H1 (cell line): ENCODE results near the gene FAM149A. TPM values are rescaled to one million over a fixed set of nuclear protein-coding genes. Genes with fewer than 3 reads are reported as not detected.
A peak's percentile ranks its signal among the peaks of the same experiment; 100 is the strongest.

Experiments used
- CTCF ChIA-PET: fragments of 300-600 bp; sonication (Branson Sonifier 250); formaldehyde crosslinking; loops from one replicate; lab custom pipeline; 2021; ENCODE audit not compliant: partially characterized antibody; lab: Charles Lee
- POLR2A ChIA-PET: fragments of 300-600 bp; sonication (Branson Sonifier 250); formaldehyde crosslinking; loops from one replicate; lab custom pipeline; 2021; ENCODE audit warnings: inconsistent platforms; ENCODE audit not compliant: partially characterized antibody; lab: Charles Lee
- DNase-seq, 2 experiments: peaks; one replicate each; pipeline versions ENCODE4 v3.0.0 to v3.0.0-alpha.2; 2010 to 2022; ENCODE audit warnings: low spot score in 2 of 2, low read depth in 1 of 2, mixed read lengths in 1 of 2
- FAIRE-seq: peaks from 2 replicates; lab custom pipeline; 2011; peaks lifted over from hg19 to GRCh38; lab: Jason Lieb, UNC
- H2AFZ ChIP-seq: 2 replicates; pipeline ENCODE4 v1.8.1; 2012; ENCODE audit warnings: low read length, inconsistent platforms
- H2AK5ac ChIP-seq: 2 replicates; pipeline ENCODE4 v1.6.1; 2013; ENCODE audit warnings: low read depth, low read length
- H2BK120ac ChIP-seq: replicated peaks from 2 replicates; pipeline ENCODE3; 2013; ENCODE audit warnings: low read depth, low read length, inconsistent platforms
- H2BK12ac ChIP-seq: 2 replicates; pipeline ENCODE4 v1.6.1; 2013; ENCODE audit warnings: low read depth, low read length
- H2BK15ac ChIP-seq: 2 replicates; pipeline ENCODE4 v1.6.1; 2013; ENCODE audit warnings: low read length
- H2BK20ac ChIP-seq: 2 replicates; pipeline ENCODE4 v1.6.1; 2013; ENCODE audit warnings: low read length
- H2BK5ac ChIP-seq: 2 replicates; pipeline ENCODE4 v1.6.1; 2013; ENCODE audit warnings: low read depth, low read length
- H3K14ac ChIP-seq: 2 replicates; pipeline ENCODE4 v1.6.1; 2013; ENCODE audit warnings: inconsistent platforms; ENCODE audit not compliant: insufficient read length
- H3K18ac ChIP-seq: 2 replicates; pipeline ENCODE4 v1.6.1; 2013; ENCODE audit warnings: low read length; ENCODE audit errors: extremely low read depth
- H3K23ac ChIP-seq: 2 replicates; pipeline ENCODE4 v1.6.1; 2013; ENCODE audit warnings: inconsistent platforms; ENCODE audit not compliant: insufficient read length
- H3K23me2 ChIP-seq: 2 replicates; pipeline ENCODE4 v1.6.1; 2013; ENCODE audit warnings: low read depth, low read length
- H3K27ac ChIP-seq: 2 replicates; pipeline ENCODE4 v1.6.1; 2011; ENCODE audit warnings: low read depth, low read length, inconsistent platforms
- H3K27me3 ChIP-seq, 4 experiments: replicated peaks in 1 of 4; 1 replicate in 1 of 4; 2 replicates in 3 of 4; pipeline versions ENCODE4 v1.6.1 to v1.8.1; 2011 to 2013; ENCODE audit warnings: low read length in 3 of 4, mild to moderate bottlenecking in 3 of 4, inconsistent platforms in 2 of 4, mixed read lengths in 2 of 4, moderate library complexity in 1 of 4; ENCODE audit not compliant: control insufficient read depth in 3 of 4, insufficient read depth in 3 of 4; ENCODE audit errors: extremely low read depth in 1 of 4
- H3K36me3 ChIP-seq, 4 experiments: 2 replicates each; pipeline versions ENCODE4 v1.6.1 to v1.8.1; 2011 to 2013; ENCODE audit warnings: mild to moderate bottlenecking in 4 of 4, low read length in 3 of 4, moderate library complexity in 2 of 4, control low read depth in 1 of 4, inconsistent platforms in 1 of 4; ENCODE audit not compliant: insufficient read depth in 4 of 4, control insufficient read depth in 2 of 4
- H3K4ac ChIP-seq: replicated peaks from 2 replicates; pipeline ENCODE3; 2013; ENCODE audit warnings: low read length, low read depth, mixed read lengths, inconsistent platforms; ENCODE audit not compliant: insufficient read length
- H3K4me1 ChIP-seq, 4 experiments: replicated peaks in 1 of 4; 1 replicate in 1 of 4; 2 replicates in 3 of 4; pipeline versions ENCODE4 v1.6.1 to v1.8.1; 2011 to 2013; ENCODE audit warnings: low read length in 3 of 4, inconsistent platforms in 2 of 4, mixed read lengths in 1 of 4; ENCODE audit not compliant: insufficient read depth in 4 of 4, control insufficient read depth in 3 of 4
- H3K4me2 ChIP-seq, 2 experiments: 2 replicates each; pipeline versions ENCODE4 v1.6.1 to v1.8.1; 2011 to 2013; ENCODE audit warnings: low read depth in 2 of 2, low read length in 2 of 2, control low read depth in 1 of 2, inconsistent platforms in 1 of 2, mild to moderate bottlenecking in 1 of 2; ENCODE audit not compliant: insufficient read depth in 1 of 2
- H3K4me3 ChIP-seq, 4 experiments: fragments of 200-600, 300-600 bp in 1 of 4; sonication (generic), shearing (Covaris generic), sonication (Bioruptor Twin) in 1 of 4; 2 replicates each; pipeline versions ENCODE4 v1.5.1 to v1.8.1; 2011 to 2016; ENCODE audit warnings: low read length in 4 of 4, low read depth in 3 of 4, control low read depth in 2 of 4, inconsistent platforms in 2 of 4, mild to moderate bottlenecking in 2 of 4, mixed read lengths in 1 of 4, moderate library complexity in 1 of 4; ENCODE audit not compliant: insufficient read depth in 2 of 4; ENCODE audit errors: extremely low read depth in 1 of 4
- H3K56ac ChIP-seq: replicated peaks from 2 replicates; pipeline ENCODE3; 2013; ENCODE audit warnings: low read depth, mild to moderate bottlenecking, mixed read lengths, low read length, inconsistent platforms; ENCODE audit not compliant: insufficient read length
- H3K79me1 ChIP-seq: 2 replicates; pipeline ENCODE4 v1.6.1; 2013; ENCODE audit warnings: low read depth, low read length, control low read depth
- H3K79me2 ChIP-seq, 2 experiments: 2 replicates each; pipeline versions ENCODE4 v1.6.1 to v1.8.1; 2012 to 2013; ENCODE audit warnings: low read length in 2 of 2, mild to moderate bottlenecking in 2 of 2, inconsistent platforms in 1 of 2; ENCODE audit not compliant: insufficient read depth in 2 of 2, control insufficient read depth in 1 of 2
- H3K9ac ChIP-seq, 4 experiments: replicated peaks in 1 of 4; 1 replicate in 1 of 4; 2 replicates in 3 of 4; pipeline versions ENCODE4 v1.6.1 to v1.8.1; 2011 to 2013; ENCODE audit warnings: low read depth in 3 of 4, low read length in 3 of 4, control low read depth in 2 of 4, mild to moderate bottlenecking in 2 of 4, moderate library complexity in 2 of 4, inconsistent platforms in 1 of 4; ENCODE audit errors: extremely low read depth in 1 of 4
- H3K9me3 ChIP-seq, 2 experiments: 2 replicates each; pipeline versions ENCODE4 v1.6.1 to v1.8.1; 2012 to 2013; ENCODE audit warnings: mild to moderate bottlenecking in 2 of 2, moderate library complexity in 2 of 2, control low read depth in 1 of 2, inconsistent platforms in 1 of 2, low read depth in 1 of 2, low read length in 1 of 2, mixed read lengths in 1 of 2; ENCODE audit not compliant: insufficient read depth in 2 of 2
- H4K20me1 ChIP-seq, 2 experiments: replicated peaks in 1 of 2; 2 replicates each; pipeline versions ENCODE3 to v1.8.1; 2011 to 2013; ENCODE audit warnings: inconsistent platforms in 2 of 2, low read length in 2 of 2, mild to moderate bottlenecking in 1 of 2; ENCODE audit not compliant: insufficient read depth in 2 of 2, control insufficient read depth in 1 of 2
- H4K5ac ChIP-seq: 2 replicates; pipeline ENCODE4 v1.6.1; 2013; ENCODE audit warnings: low read length, low read depth, mixed read lengths, inconsistent platforms; ENCODE audit not compliant: insufficient read length
- H4K8ac ChIP-seq: 2 replicates; pipeline ENCODE4 v1.8.0; 2013; ENCODE audit warnings: mild to moderate bottlenecking, moderate library complexity, low read length, inconsistent platforms; ENCODE audit not compliant: insufficient read depth; ENCODE audit errors: extremely low read depth
- H4K91ac ChIP-seq: replicated peaks from 2 replicates; pipeline ENCODE3; 2013; ENCODE audit warnings: low read length, mixed read lengths, inconsistent platforms; ENCODE audit not compliant: insufficient read length
- BACH1 ChIP-seq: IDR thresholded peaks from 2 replicates; pipeline ENCODE4 v1.6.1; 2012; ENCODE audit warnings: low read length, improper control_type of control experiment
- CBX5 ChIP-seq: fragments of 300-800, 300-1000 bp; sonication (generic); IDR thresholded peaks from 2 replicates; pipeline ENCODE4 v1.7.1; 2016; ENCODE audit warnings: antibody characterized with exemption, low read length, low read depth
- CEBPB ChIP-seq: IDR thresholded peaks from 2 replicates; pipeline ENCODE4 v1.6.1; 2012; ENCODE audit warnings: low read depth, low read length
- CHD2 ChIP-seq: IDR thresholded peaks from 2 replicates; pipeline ENCODE4 v1.6.1; 2012; ENCODE audit warnings: low read length, improper control_type of control experiment
- CREB1 ChIP-seq: IDR thresholded peaks from 2 replicates; pipeline ENCODE4 v1.6.1; 2012; ENCODE audit warnings: inconsistent platforms
- MAFK ChIP-seq: IDR thresholded peaks from 2 replicates; pipeline ENCODE4 v1.6.1; 2012; ENCODE audit warnings: low read depth, mild to moderate bottlenecking, improper control_type of control experiment, low read length
- NANOG ChIP-seq: IDR thresholded peaks from 2 replicates; pipeline ENCODE4 v1.6.1; 2011; ENCODE audit warnings: low read length, low read depth, mild to moderate bottlenecking, inconsistent platforms; ENCODE audit not compliant: insufficient read depth, poor library complexity, severe bottlenecking
- SRF ChIP-seq: IDR thresholded peaks from 2 replicates; pipeline ENCODE4 v1.6.1; 2011; ENCODE audit warnings: mild to moderate bottlenecking, low read depth, low read length, moderate library complexity
- TBP ChIP-seq: IDR thresholded peaks from 2 replicates; pipeline ENCODE4 v1.6.1; 2011; ENCODE audit warnings: low read depth, low read length, improper control_type of control experiment
- WGBS, 2 experiments: shearing (Covaris generic) in 1 of 2; methylation state at CpG; one replicate each; pipeline versions ENCODE4 v1.1.6 to v1.1.7; 2013 to 2015; ENCODE audit warnings: low lambda C conversion rate in 2 of 2, mixed read lengths in 2 of 2, inconsistent platforms in 1 of 2, low coverage in 1 of 2, missing lambda C conversion rate in 1 of 2; ENCODE audit not compliant: insufficient replicate concordance in 2 of 2, insufficient coverage in 1 of 2, insufficient read length in 1 of 2; ENCODE audit errors: extremely low coverage in 1 of 2, missing lambda C conversion rate in 1 of 2; 5-methylcytosine and 5-hydroxymethylcytosine counted together
- polyA plus RNA-seq, 7 experiments: library from polyadenylated mRNA; depleted of rRNA in 3 of 7; stranded (reverse) in 5 of 7; unstranded in 2 of 7; fragments of >200 nt in 5 of 7; fragments of 200-250 nt in 2 of 7; gene quantifications; 1 replicate in 5 of 7; 2 replicates in 1 of 7; 4 replicates in 1 of 7; pipeline versions ENCODE4 v1.2.1 to v1.2.3, GENCODE V29; 2011 to 2013; ENCODE audit warnings: missing spikeins in 2 of 7, mixed read lengths in 2 of 7
- total RNA-seq: library from RNA; stranded (reverse); fragmentation: NEBNext Ultra II Directional; extraction: Animal tissue kit (Norgen Biotek cat#: 25700); gene quantifications from 2 replicates; pipeline ENCODE4 v1.2.1, GENCODE V29; 2021

The FAM149A gene
- total and polyA plus RNA-seq, 2 of the 8 experiments (the other 6 are each of a cell fraction or from before 2014, with no cell fraction given): 6.1 to 8.5 TPM

DNA sequence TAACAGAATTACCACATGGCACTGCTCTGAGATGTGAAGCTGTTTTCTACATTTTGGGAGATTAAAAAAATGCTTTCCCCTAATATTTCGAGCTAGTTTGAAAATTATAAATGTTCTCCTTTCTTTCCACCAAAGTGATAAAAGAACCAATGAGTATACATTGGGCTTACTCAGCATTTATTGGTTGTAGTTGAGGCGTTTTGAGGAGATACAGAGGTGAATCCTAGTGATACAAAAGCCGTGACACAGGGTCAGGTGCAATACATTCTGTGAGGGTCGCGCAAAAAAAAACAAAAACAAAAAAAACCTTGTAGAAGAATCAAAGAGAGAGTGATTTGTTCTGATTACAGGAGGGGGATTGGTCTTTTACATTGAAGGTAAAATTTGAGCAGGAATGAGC is 54.5 kb downstream of the FAM149A start:
- peaks cover 0 to 13% (median 2%) of the 10 kb centered on the region in 4 experiments; a peak in 2 of 8 replicates for H3K36me3 ChIP-seq
- H3K4me1 ChIP-seq: peaks cover 0 to 2% (median 0%) of the 10 kb centered on the region in 4 experiments; a peak in 1 of 7 replicates
- WGBS, 2 experiments: 92% methylated on average over 5 of the region's 5 CpGs; no CpG with 5 or more reads in 1 of the 2 experiments
- H3K14ac ChIP-seq: no peak overlapping the region
- H2BK120ac ChIP-seq: no peak overlapping the region
- H4K8ac ChIP-seq: no peak overlapping the region
- no peak overlapping the region for H3K4me2 ChIP-seq
- no peaks in the 10 kb centered on the region; a peak in 1 of 4 replicates for H3K9me3 ChIP-seq
- H4K20me1 ChIP-seq: peaks cover 0 to 9% of the 10 kb centered on the region in 2 experiments
- H3K9ac ChIP-seq: no peak overlapping the region
- no peaks in the 10 kb centered on the region; the same call in 1 of the 2 replicates for H3K79me1 ChIP-seq
- H3K23ac ChIP-seq: no peak overlapping the region
- H3K56ac ChIP-seq: no peak overlapping the region
- no peak overlapping the region for H4K5ac ChIP-seq
- TF ChIP-seq CREB1 (no peak), TBP (no peak), CBX5 (no peak), NANOG (no peak), CHD2 (no peak), MAFK (peak; percentile 30; the same call in 1 of the 2 replicates), BACH1 (no peak), SRF (no peak), CEBPB (no peak)
- H3K18ac ChIP-seq: no peak overlapping the region
- peaks cover 10% of the 10 kb centered on the region; the same call in 1 of the 2 replicates for H3K23me2 ChIP-seq
- H2BK15ac ChIP-seq: no peak overlapping the region
- FAIRE-seq: no peak
- no peak overlapping the region for H2BK12ac ChIP-seq
- H3K79me2 ChIP-seq: no peaks in the 10 kb centered on the region
- CTCF ChIA-PET: interaction anchor here (1.2 to 1.3 kb wide), 3 partner anchors 9 to 20 kb away, joined by 5 to 6 read pairs (median 5); no protein-coding TSS in a partner anchor
- H3K4me3 ChIP-seq: no peak overlapping the region
- H4K91ac ChIP-seq: no peak overlapping the region
- H3K4ac ChIP-seq: no peak overlapping the region
- no peak for DNase-seq
- H3K27ac ChIP-seq: no peak overlapping the region
- no peak overlapping the region for H2BK5ac ChIP-seq
- no peak overlapping the region for H2AFZ ChIP-seq
- no peak overlapping the region for H2BK20ac ChIP-seq
- POLR2A ChIA-PET: interaction anchor here (1.3 kb wide), 1 partner anchor 13 kb away, joined by 5 read pairs; no protein-coding TSS in a partner anchor
- H3K27me3 ChIP-seq: no peaks in the 10 kb centered on the region
- H2AK5ac ChIP-seq: no peak overlapping the region
